Kidney (tissue), 14 donors: ENCODE data around the gene ANKS1B. TPM values are rescaled to one million over a fixed set of nuclear protein-coding genes. Genes with fewer than 3 reads are reported as not detected.

Experiments used
- DNase-seq, 5 donors: peaks; one replicate each; pipeline ENCODE4 v3.0.0-alpha.2; 2013 to 2020
- FAIRE-seq: peaks from 2 replicates; lab custom pipeline; 2012; peaks lifted over from hg19 to GRCh38; lab: Jason Lieb, UNC
- H3K27ac ChIP-seq, 2 donors: one replicate each; pipeline ENCODE4 v1.7.0; 2013; ENCODE audit warnings: low read depth in 2 of 2, low read length in 2 of 2, inconsistent platforms in 1 of 2
- H3K27me3 ChIP-seq: one replicate; pipeline ENCODE4 v1.7.1; 2013; ENCODE audit warnings: low read length, inconsistent platforms; ENCODE audit not compliant: control insufficient read depth, insufficient read depth
- H3K36me3 ChIP-seq, 3 donors: one replicate each; pipeline versions ENCODE4 v1.7.0 to v1.7.1; 2013; ENCODE audit warnings: low read length in 3 of 3, control low read depth in 1 of 3, inconsistent platforms in 1 of 3; ENCODE audit not compliant: insufficient read depth in 3 of 3, control insufficient read depth in 2 of 3
- H3K4me1 ChIP-seq, 3 donors: one replicate each; pipeline versions ENCODE4 v1.7.0 to v1.7.1; 2013; ENCODE audit warnings: low read length in 3 of 3, inconsistent platforms in 1 of 3, low read depth in 1 of 3; ENCODE audit not compliant: control insufficient read depth in 2 of 3, insufficient read depth in 2 of 3
- H3K4me3 ChIP-seq, 3 donors: one replicate each; pipeline versions ENCODE4 v1.7.0 to v1.8.1; 2013; ENCODE audit warnings: low read length in 3 of 3, control low read depth in 1 of 3, inconsistent platforms in 1 of 3
- H3K9ac ChIP-seq, 3 donors: one replicate each; pipeline versions ENCODE4 v1.7.0 to v1.7.1; 2013; ENCODE audit warnings: low read length in 3 of 3, control low read depth in 1 of 3, inconsistent platforms in 1 of 3
- H3K9me3 ChIP-seq, 3 donors: one replicate each; pipeline versions ENCODE4 v1.7.0 to v1.7.1; 2013; ENCODE audit warnings: low read length in 3 of 3, control low read depth in 1 of 3, inconsistent platforms in 1 of 3; ENCODE audit not compliant: control insufficient read depth in 2 of 3, insufficient read depth in 1 of 3
- CTCF ChIP-seq: IDR thresholded peaks from 3 replicates; pipeline ENCODE4 v1.5.1; 2012; ENCODE audit warnings: mild to moderate bottlenecking, moderate library complexity, borderline replicate concordance; ENCODE audit not compliant: insufficient read depth; ENCODE audit errors: extremely low read depth
- intact Hi-C: fragments of 100-400 bp; cut with DNase I; formaldehyde crosslinking; loops from one replicate; pipeline ENCODE4 v1.11.1; 2022
- polyA plus RNA-seq: library from polyadenylated mRNA; stranded (reverse); fragments of 350-450 nt; fragmentation: Illumina TruSeq; extraction: RNeasy Lipid Tissue Mini Kit (QIAGEN cat#74804); gene quantifications from one replicate; pipeline ENCODE4 v1.2.3, GENCODE V29; 2014; ENCODE audit warnings: low read depth, low replicate concordance; ENCODE audit not compliant: insufficient read depth
- total RNA-seq: library from RNA; stranded (reverse); fragmentation: NEBNext Ultra II Directional; extraction: Animal tissue kit (Norgen Biotek cat#: 25700); gene quantifications from one replicate; pipeline ENCODE4 v1.2.1, GENCODE V29; 2021
- donor health status: control.
- donor health status: control.
- donor health status: control.
- donor health status: control.
- donor health status: control.
- donor health status: DM: yes; HTN: yes; CAD: no.
- donor health status: Normal renal cell carcinoma (clear cell type).

The ANKS1B gene
- total and polyA plus RNA-seq, 2 donors from 2014 or later = 1.7 to 5.8 TPM

- FAIRE-seq (no peak), DNase-seq (no peak)
- Histone ChIP-seq H3K4me1 (no peaks in the 10 kb centered on the region), H3K9ac (no peak overlapping the region), H3K9me3 (peaks cover 0 to 1% (median 0%) of the 10 kb centered on the region in 3 donors), H3K27me3 (no peaks in the 10 kb centered on the region), H3K27ac (no peak overlapping the region), H3K36me3 (no peaks in the 10 kb centered on the region), H3K4me3 (no peak overlapping the region)
- intact Hi-C loops = no loop called here
- no peak for TF ChIP-seq CTCF
Measured at GRCh38 chr12:99205111-99205510, 779.6 kb downstream of the ANKS1B start.

DNA sequence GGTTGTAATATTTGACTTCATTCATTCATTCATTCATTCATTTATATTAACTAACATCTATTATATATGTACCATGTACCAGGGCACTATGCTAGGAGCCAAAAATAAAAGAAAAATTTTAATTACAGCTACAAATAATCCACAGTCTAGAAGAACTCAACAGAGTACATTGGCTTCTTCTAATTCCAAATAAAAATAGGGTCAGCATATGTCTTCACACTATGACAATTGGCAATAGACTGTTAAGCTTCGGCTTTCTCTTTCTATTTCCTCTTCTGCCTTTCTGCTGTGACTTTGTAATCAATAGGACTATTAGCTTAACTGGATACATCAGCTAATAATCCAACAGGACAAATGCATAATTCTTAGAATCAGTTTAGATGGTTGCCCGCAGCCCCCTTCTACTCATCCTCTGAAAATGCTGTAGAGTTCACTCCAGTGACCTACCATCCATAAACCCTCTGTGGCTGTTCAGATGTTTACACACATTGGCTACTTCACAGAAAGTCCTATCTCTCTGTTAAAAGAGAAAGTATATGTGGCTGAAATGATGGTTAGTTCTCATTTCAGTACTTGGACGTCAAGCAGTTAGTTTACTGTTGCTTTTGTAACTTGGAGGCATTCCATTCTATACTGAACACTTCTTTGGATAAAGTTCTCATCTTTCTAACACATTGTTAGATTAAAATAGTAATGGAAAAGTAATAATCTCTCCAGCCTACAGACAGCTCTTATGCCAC, 782.7 kb downstream of the ANKS1B start:
- Histone ChIP-seq H3K27me3 (no peaks in the 10 kb centered on the region), H3K36me3 (no peaks in the 10 kb centered on the region), H3K27ac (no peak overlapping the region), H3K4me1 (no peaks in the 10 kb centered on the region), H3K4me3 (no peak overlapping the region), H3K9ac (no peak overlapping the region), H3K9me3 (no peaks in the 10 kb centered on the region)
- no peak for TF ChIP-seq CTCF
- intact Hi-C loops = no loop called here
- DNase-seq (no peak), FAIRE-seq (no peak)

DNA sequence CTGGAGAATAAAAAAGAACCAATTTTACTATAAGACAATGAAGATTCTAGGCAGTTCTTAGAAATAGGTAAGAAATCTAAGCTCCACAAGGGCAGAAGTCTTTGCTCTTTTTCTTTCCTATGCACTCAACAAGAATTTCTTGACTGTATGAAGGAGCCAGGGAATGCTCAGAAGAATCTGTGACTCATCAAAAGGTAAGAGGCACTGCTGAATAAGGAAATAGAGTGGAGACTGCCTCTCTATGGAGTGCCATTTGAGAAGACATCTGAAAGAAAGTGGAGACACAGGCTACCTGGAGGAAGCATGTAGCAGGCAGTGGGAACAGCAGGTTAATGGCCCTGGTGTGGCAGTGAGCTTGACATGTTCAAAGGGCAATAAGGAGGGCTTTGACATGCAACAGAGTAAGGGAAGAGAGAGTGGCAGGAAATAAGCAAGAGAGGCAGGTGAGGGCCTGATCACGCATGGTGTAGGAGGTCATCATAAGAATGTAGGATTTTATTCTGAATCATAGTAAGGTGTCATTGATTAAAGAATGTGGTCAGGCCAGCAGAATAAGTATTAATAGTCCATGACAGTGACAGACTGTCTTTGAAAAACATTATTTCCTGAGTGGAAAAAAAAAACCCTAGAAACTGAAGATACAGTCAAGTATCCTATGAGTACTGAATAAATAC, 783.9 kb downstream of the ANKS1B start:
- FAIRE-seq = no peak

More for the DNA sequence above, 783.9 kb downstream of the ANKS1B start:
- Histone ChIP-seq H3K9ac (no peak overlapping the region), H3K36me3 (no peaks in the 10 kb centered on the region), H3K4me3 (no peak overlapping the region), H3K27ac (no peak overlapping the region), H3K9me3 (no peaks in the 10 kb centered on the region), H3K4me1 (no peaks in the 10 kb centered on the region), H3K27me3 (no peaks in the 10 kb centered on the region)
- DNase-seq = no peak
- intact Hi-C loops = no loop called here
- TF ChIP-seq CTCF = no peak
